ENCODE measurements around the gene ST3GAL3.

DNA sequence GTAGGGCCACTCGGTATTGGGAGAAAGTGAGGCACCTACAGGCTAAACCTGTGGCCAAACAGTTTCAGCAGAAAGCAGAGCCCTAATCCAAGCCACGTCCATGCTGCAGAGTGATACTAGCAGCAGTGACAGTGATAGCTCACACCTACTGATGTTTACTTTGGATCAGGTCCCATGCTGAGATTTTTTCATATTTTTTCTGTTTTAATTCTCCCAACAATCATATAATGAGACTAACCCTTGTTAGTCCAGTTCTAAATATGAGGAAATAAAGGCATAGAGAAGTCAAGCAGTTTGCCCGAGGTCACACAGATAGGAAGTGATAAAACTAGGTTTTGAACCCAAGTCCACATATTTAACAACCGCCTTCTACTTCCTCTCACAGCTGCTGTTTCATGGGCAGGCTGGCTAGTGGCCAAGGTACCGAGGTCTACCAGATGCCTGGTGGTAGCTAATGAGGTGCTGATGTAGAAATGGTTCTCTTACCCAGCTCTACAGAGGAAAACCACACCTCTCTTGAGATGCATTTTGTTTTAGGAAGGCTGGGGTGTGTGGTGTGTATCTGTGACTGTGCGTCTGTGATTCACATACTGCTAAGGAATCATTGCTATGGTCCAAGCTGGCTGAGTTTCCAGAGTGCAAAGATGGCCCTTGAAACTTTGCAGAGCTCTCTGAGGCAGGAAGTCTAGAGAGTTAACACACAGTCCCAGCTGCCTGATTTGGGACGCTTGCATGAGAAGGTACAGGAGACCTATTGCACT, 146.0 kb downstream of the ST3GAL3 start:
- TF ChIP-seq, protein P1, sequence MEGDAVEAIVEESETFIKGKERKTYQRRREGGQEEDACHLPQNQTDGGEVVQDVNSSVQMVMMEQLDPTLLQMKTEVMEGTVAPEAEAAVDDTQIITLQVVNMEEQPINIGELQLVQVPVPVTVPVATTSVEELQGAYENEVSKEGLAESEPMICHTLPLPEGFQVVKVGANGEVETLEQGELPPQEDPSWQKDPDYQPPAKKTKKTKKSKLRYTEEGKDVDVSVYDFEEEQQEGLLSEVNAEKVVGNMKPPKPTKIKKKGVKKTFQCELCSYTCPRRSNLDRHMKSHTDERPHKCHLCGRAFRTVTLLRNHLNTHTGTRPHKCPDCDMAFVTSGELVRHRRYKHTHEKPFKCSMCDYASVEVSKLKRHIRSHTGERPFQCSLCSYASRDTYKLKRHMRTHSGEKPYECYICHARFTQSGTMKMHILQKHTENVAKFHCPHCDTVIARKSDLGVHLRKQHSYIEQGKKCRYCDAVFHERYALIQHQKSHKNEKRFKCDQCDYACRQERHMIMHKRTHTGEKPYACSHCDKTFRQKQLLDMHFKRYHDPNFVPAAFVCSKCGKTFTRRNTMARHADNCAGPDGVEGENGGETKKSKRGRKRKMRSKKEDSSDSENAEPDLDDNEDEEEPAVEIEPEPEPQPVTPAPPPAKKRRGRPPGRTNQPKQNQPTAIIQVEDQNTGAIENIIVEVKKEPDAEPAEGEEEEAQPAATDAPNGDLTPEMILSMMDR (conservative IDR thresholded peaks at IDR 0.05 in 1 of 2, IDR thresholded peaks at IDR 0.05 in 1 of 2; ENCODE audit: low read depth in 1 of 2, low read length in 2 of 2) = no peak
- no peak for TF ChIP-seq EZH2 (IDR thresholded peaks at IDR 0.05; ENCODE audit: low read length, missing control alignments)
